GM19025 (cell line): ENCODE data around the gene TFF2.
A peak's percentile ranks its signal among the peaks of the same experiment; 100 is the strongest.

Experiments used
- ATAC-seq: cut with Tn5 transposase; IDR thresholded peaks from one replicate; pipeline ENCODE4 v1.9.1; 2021; ENCODE audit warnings: mild to moderate bottlenecking, low read depth, moderate library complexity; ENCODE audit not compliant: unreplicated experiment

TFF2 gene

DNA sequence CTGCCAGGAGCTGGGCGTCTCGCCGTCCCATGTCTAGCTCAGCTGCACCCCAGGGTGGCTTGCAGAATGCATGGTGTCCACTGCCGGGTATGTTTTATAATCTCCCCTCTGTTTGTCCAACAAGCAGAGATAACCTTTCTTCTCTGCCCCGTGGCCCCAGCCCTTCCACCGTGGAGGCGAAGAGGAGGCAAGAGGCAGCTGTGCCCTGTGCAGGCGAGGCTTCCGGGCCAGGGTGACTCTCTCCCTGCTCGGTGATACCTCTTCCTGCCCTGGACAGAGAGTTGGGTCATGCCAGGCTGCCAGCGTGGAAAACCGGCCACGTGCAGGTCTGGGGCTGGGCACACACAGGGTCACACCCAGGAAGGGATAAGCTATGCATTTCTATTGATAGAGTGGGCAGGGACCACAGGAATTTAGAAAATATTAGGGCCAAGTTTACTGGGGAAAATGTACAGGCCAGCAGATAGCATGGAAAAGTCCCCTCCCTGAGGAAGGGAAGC is at the start of gene TFF2:
TSS of gene TFF2 (minus strand) at position 68 of the 500 bp plus-strand sequence. CDS start at position 31, 37 bp downstream.
- ATAC-seq, result no peak

DNA sequence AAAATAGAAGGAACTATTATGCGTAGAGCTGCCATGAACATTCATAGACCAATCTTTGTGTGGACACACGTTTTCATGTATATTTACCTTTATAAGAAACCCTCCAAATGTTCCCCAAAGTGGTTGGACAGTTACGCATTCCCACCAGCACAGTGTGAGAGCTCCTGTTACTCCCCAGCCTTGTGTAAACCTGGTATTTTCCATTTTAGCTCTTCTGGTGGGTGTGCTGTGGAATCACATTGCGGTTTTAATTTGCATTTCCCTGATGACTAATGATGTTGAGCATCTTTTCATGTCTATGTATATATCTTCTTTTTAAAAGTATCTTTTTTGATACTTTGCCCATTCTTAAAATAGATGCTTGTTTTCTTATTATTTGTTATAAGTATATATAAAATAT is 49.7 kb upstream of the TFF2 start:
- no peak for ATAC-seq

DNA sequence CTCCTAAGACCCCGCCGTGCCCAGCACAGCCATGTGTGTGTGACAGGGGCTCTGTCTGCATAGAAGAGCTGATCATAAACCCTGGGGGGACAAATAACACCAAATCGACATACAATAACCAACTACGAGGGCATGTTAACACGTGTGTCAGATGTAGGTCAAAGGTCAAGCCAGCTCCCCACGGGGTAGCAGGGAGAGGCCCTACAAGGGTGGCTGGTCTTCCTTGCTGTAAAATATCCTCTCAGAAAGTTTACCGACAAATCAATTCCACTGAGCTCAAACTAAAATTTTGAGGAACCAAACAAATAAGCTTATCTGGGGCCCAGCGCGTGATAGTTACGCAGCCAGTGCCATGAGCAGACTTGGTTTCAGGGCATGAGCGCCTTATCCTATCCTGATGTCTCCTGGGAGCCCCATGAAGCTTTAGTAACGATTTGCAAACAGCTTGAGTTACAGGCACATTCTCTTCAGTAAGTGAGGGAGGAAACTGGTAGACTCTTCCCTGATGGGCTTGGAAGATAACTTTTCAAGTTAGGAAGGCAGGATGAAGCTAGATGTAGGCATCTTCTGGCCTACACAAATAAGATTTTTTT is 47.7 kb upstream of the TFF2 start:
- ATAC-seq, result no peak

- ATAC-seq, result no peak
Observed at GRCh38 chr21:42397746-42398394, 47.1 kb upstream of the TFF2 start.

GRCh38 chr21:42396799-42397745 is 46.3 kb upstream of the TFF2 start:
- no peak for ATAC-seq

DNA sequence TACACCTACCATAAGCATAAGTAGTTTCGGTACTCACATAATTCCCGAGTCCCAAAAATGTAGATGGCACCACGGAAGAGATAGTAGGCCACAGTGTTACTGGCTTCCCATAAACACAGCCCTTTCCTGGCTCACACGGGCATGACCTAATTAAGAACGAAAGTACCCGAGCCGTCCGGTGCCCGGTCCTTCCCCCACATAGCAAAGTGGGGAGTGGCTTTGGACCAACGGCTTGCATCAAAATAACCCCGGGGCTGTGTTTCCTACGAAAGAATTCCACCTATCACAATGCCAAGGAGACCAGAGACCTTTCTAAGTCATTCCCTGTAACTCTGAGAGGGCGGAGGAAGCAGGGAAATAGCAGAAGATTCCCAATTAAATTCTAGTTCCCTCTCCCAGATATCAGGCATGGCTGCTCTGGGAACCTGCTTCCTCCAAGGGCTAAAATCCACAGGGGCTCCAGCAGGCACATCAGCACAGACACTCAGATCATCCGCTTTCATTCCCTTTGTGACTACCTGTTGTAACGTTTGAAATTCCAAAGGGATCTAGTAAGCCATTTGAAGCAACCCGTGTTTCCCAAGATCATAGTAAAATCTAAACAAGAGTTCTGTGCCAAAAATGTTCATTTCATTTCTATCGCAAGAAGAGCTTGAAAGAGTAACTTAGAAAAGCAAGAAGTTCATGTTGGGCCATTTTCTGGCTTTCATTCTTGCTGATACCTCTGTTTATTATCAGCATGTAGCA is 45.3 kb upstream of the TFF2 start, which contains the start of gene TMPRSS3:
TSS of gene TMPRSS3 (minus strand) at position 148 of the 747 bp plus-strand sequence. CDS start 635 bp downstream, outside the sequence.
- ATAC-seq, result no peak

GRCh38 chr21:42395302-42395701 is 44.5 kb upstream of the TFF2 start:
- no peak for ATAC-seq

DNA sequence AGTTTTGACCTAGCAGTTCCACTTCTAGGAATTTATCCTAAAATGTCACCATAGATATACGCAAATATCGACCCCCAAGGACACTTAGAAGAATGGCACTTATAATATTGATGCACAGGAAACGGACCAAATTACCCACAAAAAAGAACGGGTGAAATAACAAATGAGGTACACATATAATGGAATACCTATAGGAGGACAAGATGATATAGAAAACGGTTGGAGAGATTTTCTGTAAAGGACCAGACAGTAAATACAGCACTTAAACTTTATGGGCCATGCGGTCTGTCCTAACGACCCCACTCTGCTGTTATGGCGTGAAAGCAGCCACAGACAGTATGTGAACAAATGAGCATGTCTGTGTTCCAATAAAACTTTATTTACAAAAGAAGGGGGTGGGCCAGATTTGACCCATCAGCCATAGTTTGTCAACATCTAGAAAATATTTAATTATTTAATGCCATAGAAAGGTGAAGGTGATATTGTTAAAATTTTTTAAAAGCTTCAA is 42.7 kb upstream of the TFF2 start:
- no peak for ATAC-seq

- ATAC-seq, result peak; percentile 80
Observed at GRCh38 chr21:42392731-42393442, 42.1 kb upstream of the TFF2 start.

DNA sequence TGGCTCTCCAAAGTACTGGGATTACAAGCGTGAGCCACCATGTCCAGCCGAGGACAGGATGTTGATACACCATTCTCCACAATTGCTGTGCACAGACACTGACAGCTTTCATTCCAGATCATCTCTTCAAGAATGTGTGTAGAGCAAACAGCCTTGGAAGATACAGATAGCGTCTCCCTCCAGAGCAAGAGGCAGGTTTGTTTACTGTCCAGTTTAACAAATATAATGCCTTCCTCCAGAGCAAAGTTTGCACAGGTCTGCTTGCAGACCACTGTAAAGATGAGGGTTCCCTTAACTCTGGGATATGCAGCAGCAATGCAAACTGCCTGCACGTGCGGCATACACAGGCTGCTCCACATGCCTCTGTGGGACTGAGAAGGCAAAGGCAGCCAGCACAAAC is 40.5 kb upstream of the TFF2 start:
- ATAC-seq, result no peak

DNA sequence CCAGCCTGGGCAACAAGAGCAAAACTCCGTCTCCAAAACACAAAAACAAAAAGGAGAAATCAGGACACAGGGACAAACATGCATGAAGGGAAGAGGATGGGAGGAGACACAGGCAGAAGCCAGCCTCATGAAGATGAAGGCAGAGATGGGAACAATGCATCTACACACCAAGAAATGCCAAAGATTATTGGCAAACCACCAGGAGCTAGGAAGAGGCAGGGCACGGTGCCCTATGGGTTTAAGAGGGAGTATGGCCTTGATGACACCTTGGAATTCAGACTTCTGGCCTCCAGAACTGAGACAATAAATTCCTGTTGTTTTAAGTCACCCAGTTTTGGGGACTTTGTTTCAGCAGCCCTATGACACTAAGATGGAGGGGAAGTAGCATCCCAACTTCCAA is 39.9 kb upstream of the TFF2 start:
- ATAC-seq, result no peak

DNA sequence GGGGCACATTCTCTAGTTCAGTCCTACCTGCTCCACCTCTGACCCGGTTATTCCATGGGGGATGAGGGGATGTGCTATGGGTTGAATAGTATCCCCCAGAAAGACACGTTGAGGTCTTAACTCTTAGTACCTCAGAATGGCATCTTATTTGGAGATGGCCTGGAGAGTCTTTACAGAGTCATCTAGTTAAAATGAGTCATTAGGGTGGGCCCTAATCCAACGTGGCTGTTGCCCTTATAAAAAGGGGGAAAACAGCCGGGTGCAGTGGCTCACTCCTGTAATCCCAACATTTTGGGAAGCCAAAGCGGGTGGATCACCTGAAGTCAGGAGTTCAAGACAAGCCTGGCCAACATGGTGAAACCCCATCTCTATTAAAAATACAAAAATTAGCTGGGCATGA is 39.4 kb upstream of the TFF2 start:
- ATAC-seq, result no peak

- ATAC-seq, result no peak
Observed at GRCh38 chr21:42389449-42389835, 38.6 kb upstream of the TFF2 start.

GRCh38 chr21:42388740-42389448 is 38.1 kb upstream of the TFF2 start:
- ATAC-seq, result no peak

DNA sequence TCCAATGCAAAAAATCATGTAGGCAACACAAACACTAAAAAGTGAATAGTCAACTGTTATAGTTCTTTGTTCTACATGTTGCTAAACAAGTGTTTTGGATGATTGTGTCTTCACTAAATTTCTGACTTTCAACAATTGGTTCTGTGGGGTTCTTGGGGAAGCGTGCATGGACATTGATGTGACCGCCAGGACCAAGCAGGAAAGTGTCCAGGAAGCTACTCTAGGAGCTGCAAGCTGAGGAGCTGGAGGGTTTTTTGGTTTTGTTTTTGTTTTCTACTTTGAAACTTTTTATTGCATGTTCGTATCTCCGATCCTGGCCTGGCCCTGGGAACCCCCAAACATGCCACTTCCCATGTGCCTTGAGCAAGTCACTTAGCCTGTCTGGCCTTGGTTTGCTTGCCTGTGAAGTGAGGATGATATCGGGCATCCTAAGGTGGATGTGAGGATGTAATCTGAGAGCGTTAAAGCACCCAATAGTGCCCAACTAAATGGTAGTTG is 37.1 kb upstream of the TFF2 start:
- no peak for ATAC-seq

- ATAC-seq, result no peak
Observed at GRCh38 chr21:42387164-42387563, 36.4 kb upstream of the TFF2 start.

DNA sequence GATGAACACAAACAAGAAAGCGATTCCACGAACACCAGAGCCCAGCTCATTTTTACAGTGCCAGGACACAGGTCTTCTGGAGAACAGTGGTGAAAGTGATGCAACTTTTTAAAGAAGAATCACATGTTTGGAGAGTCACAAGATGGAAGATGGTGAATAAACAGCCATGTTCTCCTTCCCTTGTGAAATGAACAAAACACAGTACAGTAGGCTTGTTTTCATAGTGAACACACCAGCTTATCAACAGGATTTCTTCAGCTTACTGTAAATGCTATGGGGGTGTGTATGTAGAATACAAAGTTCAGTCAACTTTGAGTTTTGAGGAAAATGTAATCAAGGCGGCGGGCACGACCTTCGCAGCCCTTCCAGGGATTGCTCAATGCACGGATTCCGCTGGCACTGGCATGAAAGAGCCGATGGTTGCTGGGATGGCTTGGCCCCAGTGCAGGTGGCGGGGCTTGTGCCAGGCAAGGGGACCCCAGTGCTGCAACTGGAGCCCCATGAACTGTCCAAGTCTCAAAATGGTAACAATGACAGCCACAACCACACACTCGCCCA is 35.3 kb upstream of the TFF2 start:
- ATAC-seq, result no peak

GRCh38 chr21:42385619-42386018 is 34.8 kb upstream of the TFF2 start:
- no peak for ATAC-seq
